ENCODE measurements around the gene PDK4.
A peak's percentile ranks its signal among the peaks of the same experiment; 100 is the strongest.
"Not testable (repeated sequence)": the region's sequence is repeated elsewhere in the genome, so short reads cannot be mapped to it uniquely, and the experiment has no call there.

The PDK4 gene

DNA sequence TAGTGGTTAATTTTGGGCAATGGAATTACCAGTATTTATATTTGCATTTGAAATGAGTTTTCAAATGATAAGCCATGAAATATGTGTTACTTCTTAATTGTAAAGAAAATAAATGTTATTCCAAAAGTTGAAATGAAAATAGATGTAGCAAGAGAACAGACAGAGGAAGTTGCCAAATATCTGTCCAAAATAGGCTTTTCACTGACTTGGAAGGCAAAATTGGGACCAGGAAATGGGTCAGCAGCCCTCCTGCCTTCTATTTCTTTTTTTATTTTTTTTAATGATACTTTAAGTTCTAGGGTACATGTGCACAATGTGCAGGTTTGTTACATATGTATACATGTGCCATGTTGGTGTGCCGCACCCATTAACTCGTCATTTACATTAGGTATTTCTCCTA lies 8.1 kb upstream of the PDK4 start:
- not testable (repeated sequence) for DNase-seq

- no peak for DNase-seq
Observed at GRCh38 chr7:95602421-95602820, 6.1 kb upstream of the PDK4 start.

GRCh38 chr7:95601316-95601715 lies 5.0 kb upstream of the PDK4 start:
- DNase-seq = no peak

GRCh38 chr7:95599069-95599468 lies 2.8 kb upstream of the PDK4 start:
- no peak for DNase-seq

DNA sequence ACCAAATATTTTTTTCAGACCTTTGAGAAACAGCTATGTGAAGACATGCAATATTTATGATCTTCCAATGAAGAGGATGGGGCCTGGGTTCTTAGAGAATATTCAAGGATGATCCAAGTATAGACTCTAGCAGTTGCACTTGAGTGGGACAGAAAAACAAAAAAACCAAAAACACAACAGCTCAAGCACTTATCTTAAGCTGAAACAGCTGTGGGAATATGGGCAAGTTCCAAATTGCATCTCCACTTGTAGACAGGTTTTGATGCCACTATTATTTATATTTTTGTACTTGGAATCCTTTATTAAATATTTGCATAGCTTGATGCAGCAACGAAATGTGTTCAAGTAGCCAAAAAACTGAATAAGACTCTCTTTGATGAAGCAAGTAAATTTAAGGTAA lies 2.2 kb upstream of the PDK4 start:
- no peak for DNase-seq

GRCh38 chr7:95595746-95596197 lies 544 bp downstream of the PDK4 start:
- peak; percentile 29 for DNase-seq

GRCh38 chr7:95594185-95594584 lies 2.1 kb downstream of the PDK4 start:
- DNase-seq = peak; percentile 9

DNA sequence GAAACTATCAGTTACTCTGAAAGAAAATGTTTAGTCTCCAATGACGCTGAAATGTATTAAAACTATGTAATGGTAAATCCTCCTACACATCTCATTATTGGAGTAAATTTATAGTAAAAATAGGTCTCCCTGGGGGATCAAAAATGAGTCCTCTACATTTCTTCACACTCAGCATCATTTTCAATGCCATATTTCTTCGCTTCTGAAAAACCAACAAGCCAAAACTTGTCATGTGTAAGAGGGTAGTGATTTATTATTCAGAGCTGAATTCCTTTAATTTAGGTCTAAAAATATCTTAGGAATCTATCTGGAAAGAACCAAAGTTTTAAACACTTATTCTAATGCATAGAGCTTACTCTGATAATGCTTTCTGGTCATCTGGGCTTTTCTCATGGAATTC lies 3.0 kb downstream of the PDK4 start:
- DNase-seq = no peak

DNA sequence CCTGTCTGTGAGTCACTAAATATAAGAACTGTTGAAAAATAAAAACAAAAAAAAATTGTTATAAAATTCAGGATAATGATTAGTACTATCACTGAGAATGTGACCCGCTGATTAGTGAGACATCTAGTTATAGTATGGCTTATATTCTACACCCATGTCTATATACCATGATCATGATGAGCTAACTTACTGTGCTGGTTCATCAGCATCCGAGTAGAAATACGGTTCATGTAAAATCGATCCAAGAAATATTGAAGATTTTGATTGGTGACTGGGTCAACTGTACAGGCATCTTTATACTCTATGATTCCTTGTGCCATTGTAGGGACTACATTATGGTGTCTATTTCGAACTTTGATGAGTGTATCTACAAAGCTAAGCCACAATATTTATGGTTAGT lies 3.7 kb downstream of the PDK4 start:
- DNase-seq = no peak

GRCh38 chr7:95590387-95591248 lies 5.7 kb downstream of the PDK4 start:
- DNase-seq = no peak

DNA sequence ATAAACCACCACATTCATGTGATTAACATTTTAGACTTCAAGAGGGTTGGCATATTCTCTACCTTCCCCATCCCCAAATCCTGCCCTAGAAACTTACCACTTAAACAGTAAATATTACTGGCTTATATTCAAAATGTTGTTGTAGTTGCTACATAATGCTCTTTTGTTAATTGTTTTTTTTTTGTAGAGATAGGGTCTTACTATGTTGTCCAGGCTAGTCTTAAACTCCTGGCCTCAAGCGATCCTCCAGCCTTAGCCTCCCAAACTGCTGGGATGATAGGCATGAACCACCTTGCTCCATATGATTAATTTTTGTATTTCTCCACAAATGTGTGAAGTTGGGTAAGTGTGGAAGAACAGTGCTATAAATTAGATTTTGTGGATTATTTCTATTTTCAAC lies 6.5 kb downstream of the PDK4 start:
- no peak for DNase-seq

GRCh38 chr7:95589031-95589430 lies 7.3 kb downstream of the PDK4 start:
- DNase-seq = no peak

DNA sequence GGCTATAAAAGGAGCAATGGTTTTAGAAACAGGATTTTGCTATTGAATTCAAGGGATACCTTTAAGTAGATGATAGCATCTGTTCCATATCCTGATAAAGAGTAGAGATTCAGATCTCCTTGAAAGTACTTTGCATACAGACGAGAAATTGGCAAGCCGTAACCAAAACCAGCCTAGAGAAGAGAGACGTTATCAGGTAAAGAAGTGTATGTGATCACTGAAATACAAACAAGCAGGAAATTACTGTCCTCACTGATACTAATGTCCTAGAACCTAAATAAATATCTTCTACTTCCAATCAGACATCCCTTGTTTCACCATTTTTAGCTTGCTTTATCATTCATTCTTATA lies 9.4 kb downstream of the PDK4 start:
- DNase-seq = no peak

DNA sequence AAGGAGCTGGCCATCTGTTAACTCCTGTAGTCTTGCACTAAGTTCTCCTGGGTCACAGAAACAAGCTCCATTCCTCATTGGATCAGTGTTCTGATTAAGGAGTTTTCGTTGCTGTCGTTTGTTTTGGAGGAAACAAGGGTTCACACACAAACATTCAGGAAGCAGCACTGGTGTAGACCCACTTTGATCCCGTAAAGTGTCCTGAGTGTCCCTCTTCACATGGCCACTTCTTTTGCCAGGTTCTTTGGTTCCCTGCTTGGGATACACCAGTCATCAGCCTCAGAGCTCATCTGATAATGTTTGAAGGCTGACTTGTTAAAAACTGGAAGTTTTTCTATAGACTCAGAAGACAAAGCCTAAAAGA lies 10.9 kb downstream of the PDK4 start:
- no peak for DNase-seq

DNA sequence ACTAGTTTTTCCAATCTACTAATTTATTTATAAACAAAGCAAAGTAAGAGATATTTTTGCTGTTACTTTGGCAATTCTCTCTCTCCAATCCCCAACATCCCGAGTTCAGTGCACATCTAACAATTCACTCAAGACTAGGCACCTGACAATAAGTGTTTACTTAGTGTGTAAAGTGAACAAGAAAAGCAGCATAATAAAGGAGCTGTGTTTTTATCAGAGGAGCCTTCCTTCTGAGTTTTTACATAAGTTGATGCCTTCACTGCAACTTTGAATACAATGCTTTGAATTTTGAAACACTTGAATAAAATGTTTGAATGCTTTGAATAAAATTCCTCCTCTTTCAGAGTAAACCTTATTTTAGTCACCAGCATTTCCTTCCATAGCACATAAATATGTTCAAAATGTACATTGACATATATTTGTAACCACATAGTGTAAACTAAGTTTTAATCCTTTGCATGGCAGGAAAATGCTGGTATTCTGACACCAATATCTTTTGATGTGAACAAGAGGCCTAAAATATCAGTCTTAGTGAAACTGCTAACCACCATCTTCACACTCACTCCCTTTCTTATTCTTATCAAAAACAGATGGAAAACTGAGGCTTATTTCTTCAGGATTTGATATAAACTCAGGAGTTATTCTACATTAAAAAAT lies 11.4 kb downstream of the PDK4 start:
- no peak for DNase-seq

DNA sequence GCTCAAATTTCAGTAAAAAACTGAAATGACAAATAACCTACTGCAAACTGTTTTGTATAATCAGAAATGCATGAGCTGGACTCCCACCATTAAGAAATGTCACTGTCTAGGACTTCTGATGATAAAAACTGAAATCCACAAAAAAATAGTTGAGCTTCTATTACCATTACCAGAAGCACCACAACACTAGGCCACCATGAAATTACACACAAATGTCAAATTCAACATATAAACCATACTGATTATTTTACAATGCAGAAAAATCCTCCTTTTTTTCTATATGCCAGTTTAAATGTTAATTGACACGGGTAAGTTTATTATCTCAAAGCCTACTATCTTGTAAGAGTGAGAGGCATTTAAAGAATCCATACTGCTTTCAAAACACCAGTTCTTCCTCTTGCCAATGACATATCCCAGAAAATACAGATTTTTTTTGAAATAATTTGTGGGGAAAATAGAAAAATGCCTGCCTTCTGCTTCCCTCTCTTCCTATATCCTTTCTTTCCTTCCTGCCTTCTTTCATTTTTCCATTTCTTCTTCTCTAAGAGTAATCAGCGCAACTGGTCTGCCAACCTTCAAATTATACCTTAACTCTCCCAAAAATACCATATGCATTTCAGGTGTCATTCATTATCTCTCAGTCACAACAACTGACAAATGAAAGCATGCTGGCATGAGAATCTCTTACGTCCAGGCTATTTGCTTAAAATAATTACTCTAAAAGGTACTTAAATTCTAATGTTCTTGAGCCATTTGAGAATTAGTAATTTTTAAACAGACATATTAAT lies 12.3 kb downstream of the PDK4 start:
- peak; percentile 14 for DNase-seq

DNA sequence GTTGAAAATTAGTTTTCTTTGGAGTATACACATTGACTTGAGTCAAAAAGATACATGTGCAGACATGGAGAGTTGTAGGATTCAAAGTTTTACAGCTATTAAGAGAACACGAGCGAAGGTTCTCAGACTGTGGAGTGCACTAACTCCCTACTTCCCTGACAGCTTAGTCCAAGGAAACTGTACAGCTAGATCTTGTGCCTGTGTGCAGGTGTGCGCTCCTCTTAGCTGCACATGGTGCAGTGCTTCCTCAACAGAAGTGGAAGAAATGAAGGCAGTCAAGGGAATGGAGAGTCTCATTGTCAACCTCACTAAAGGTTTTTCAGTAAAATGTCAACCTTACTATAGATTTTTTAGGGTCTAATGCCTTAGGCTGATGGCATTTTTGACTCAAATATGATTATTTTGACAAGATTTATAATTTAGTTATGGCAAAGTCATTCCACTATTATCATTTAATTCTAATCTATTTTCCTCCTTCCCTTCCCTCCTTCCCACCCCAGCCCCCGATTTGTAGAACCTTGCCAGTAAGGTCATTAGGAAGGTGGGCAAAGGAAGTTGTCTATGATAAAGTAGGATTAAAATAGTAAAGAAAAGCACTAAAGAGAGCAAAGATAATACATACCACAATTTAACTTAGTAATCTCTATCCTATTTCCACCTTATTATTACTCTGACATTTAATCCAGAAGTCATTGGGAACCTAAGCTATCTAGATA lies 13.6 kb downstream of the PDK4 start:
- DNase-seq = no peak

DNA sequence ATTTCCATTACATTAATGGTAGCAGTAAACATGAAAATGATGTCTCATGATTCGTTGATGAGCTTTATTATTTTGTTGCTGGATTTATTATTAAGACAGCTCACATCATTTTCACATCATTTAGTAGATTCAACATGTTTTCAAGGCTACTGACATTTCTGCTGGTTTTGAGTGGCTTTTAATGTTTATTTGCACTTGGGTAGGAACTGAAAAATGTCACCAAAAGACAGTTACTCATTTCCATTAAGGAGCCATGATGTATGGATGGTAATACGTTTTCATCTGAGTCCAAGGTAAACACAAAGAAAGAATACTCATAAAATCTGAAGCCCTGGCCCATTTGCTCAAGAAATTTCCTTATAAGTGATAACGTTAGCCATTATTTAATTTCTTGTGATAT lies 14.8 kb downstream of the PDK4 start:
- DNase-seq = no peak

DNA sequence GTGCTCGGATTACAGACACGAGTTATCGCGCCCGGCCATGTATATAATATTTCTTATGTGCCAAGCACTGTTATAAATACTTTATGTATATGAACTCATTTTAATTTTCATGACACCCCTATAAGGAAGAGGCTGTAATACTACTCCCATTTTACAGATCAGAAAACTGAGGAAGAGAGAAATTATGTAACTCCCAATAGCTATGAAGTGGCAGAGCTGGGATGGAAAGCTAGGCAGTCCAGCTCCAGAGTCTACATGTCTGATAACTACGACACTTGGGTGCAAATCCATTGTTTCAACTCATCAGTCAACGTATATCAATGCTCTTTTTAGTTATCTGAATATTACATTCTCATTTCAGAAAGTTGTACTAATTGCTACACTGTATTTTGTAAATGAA lies 17.0 kb downstream of the PDK4 start:
- no peak for DNase-seq

- peak; percentile 93 for DNase-seq
Observed at GRCh38 chr7:95578299-95578855, 17.9 kb downstream of the PDK4 start.

DNA sequence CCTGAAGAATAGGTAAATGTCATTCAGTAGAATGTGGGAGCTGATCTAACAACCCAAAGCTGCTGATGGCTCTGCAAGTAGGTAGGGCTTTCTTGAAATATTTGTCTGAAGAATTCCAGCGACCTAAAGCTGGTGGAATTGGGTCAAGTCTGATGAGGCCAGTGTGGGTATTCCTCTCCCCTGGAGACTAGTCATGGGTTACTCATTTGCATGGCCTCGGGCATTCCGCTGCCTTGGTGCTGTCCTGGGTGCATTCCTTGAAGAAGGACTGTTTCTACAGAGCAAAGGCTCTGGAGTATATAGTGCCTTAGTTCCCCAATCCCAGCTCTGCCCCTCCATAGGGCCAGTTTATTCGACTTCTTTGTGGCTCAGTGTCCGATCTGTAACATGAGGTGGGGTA lies 19.2 kb downstream of the PDK4 start:
- DNase-seq = no peak

DNA sequence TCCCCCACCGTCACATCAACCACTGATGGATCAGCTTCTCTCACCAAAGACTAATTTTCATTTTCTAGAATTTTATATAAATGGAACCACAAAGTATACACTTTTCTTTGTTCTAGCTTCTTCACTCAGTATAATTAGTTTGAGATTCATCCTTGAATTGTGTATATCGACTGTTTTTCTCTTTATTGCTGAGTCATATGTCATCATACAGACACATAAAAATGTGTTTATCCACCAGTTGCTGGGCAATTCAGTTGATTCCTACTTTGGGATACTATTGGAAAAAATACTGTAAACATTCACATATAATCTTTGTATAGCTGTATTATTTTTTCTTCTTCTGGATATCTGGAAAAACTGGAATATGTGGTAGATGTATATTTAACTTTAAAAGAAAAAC lies 26.6 kb downstream of the PDK4 start:
- no peak for DNase-seq

DNA sequence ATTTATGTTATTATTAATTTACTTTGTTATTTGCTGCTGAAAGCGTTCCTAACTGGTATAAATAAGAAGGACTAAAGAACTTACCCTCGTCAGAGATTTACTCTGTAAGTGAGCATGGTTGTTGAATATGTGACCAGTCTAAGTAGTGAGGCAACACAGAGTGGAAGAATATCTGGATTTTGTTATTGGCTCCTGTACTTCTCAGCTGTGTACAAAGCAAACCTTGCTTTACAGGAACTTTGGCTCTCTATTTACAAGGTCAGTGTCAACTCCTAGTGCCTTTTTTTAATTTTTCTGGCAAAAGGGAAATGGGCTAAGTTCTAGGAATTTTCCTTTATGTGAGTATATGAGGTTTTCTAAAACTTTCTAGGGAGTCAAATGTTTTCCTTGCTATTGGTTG lies 35.6 kb downstream of the PDK4 start:
- DNase-seq = no peak

All from NCI-H69 (cell line).